Measurements from ENCODE around the gene GVQW3. TPM values are rescaled to one million over a fixed set of nuclear protein-coding genes. Genes with fewer than 3 reads are reported as not detected.

Gene GVQW3
- total and polyA plus RNA-seq, 2 of the 13 experiments (the other 11 are each of a cell fraction or from before 2014, with no cell fraction given): 5.0 to 5.6 TPM

- TF ChIP-seq POLR2AphosphoS5 (IDR thresholded peaks at IDR 0.05; ENCODE audit: low read depth, low read length): no peak
- no peak for TF ChIP-seq MATR3 (CRISPR knock-in tag; IDR thresholded peaks at IDR 0.05)
- TF ChIP-seq NFRKB (IDR thresholded peaks at IDR 0.05): no peak
- no peak for TF ChIP-seq ASH2L (IDR thresholded peaks at IDR 0.05; ENCODE audit: insufficient read length, low read depth, low read length)
- no peak for TF ChIP-seq ZBTB20 (CRISPR knock-in tag; IDR thresholded peaks at IDR 0.05; ENCODE audit: borderline replicate concordance, low read depth)
- no peak for TF ChIP-seq GATAD2A (CRISPR knock-in tag; IDR thresholded peaks at IDR 0.05)
- TF ChIP-seq RBM22 (optimal IDR thresholded peaks at IDR 0.05; ENCODE audit: low read length): no peak
- no peak for TF ChIP-seq PRMT3 (CRISPR knock-in tag; IDR thresholded peaks at IDR 0.05; ENCODE audit: borderline replicate concordance, low read depth)
- TF ChIP-seq ZNF484 (CRISPR knock-in tag; IDR thresholded peaks at IDR 0.05; ENCODE audit: borderline replicate concordance, low read depth): no peak
- TF ChIP-seq HBP1 (CRISPR knock-in tag; IDR thresholded peaks at IDR 0.05; ENCODE audit: low read depth): peak; percentile 84; the same call in 1 of the 2 replicates
- peak; percentile 39; the same call in 1 of the 2 replicates for TF ChIP-seq SALL2 (CRISPR knock-in tag; IDR thresholded peaks at IDR 0.05)
- TF ChIP-seq ZNF547 (CRISPR knock-in tag; IDR thresholded peaks at IDR 0.05): no peak
- TF ChIP-seq ZNF496 (CRISPR knock-in tag; IDR thresholded peaks at IDR 0.05; ENCODE audit: insufficient replicate concordance): no peak
- peak; percentile 16; the same call in 1 of the 2 replicates for TF ChIP-seq ZFY (CRISPR knock-in tag; IDR thresholded peaks at IDR 0.05)
- 0 out of 2 replicates have a peak, but pooled peaks have one; percentile 9 for TF ChIP-seq ZNF619 (CRISPR knock-in tag; IDR thresholded peaks at IDR 0.05)
- no peak for TF ChIP-seq ZNF256 (CRISPR knock-in tag; conservative IDR thresholded peaks at IDR 0.05)
- TF ChIP-seq, protein P1, sequence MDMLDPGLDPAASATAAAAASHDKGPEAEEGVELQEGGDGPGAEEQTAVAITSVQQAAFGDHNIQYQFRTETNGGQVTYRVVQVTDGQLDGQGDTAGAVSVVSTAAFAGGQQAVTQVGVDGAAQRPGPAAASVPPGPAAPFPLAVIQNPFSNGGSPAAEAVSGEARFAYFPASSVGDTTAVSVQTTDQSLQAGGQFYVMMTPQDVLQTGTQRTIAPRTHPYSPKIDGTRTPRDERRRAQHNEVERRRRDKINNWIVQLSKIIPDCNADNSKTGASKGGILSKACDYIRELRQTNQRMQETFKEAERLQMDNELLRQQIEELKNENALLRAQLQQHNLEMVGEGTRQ (IDR thresholded peaks at IDR 0.05; ENCODE audit: low read depth, low read length): no peak
- TF ChIP-seq, protein P1 (CRISPR knock-in tag; IDR thresholded peaks at IDR 0.05; ENCODE audit: borderline replicate concordance): no peak
- TF ChIP-seq ZNF841 (CRISPR knock-in tag; IDR thresholded peaks at IDR 0.05; ENCODE audit: borderline replicate concordance): no peak
- TF ChIP-seq ARHGAP35 (CRISPR knock-in tag; IDR thresholded peaks at IDR 0.05; ENCODE audit: borderline replicate concordance): no peak
- no peak for TF ChIP-seq MLXIP (CRISPR knock-in tag; IDR thresholded peaks at IDR 0.05; ENCODE audit: borderline replicate concordance)
These were observed 64.3 kb downstream of the GVQW3 start (continued) for GRCh38 chr11:76445121-76446084.
